8988T (cell line): ENCODE results near the gene PTPN21.
"Not testable (repeated sequence)": the region's sequence is repeated elsewhere in the genome, so short reads cannot be mapped to it uniquely, and the experiment has no call there.

ENCODE experiments used
- DNase-seq: peaks from one replicate; pipeline ENCODE4 v3.0.0; 2011

PTPN21 gene

GRCh38 chr14:88551094-88551870 is 3.5 kb downstream of the PTPN21 start:
- peak; percentile 70 for DNase-seq

GRCh38 chr14:88550078-88550477 is 4.7 kb downstream of the PTPN21 start:
- no peak for DNase-seq

- no peak for DNase-seq
Observed at GRCh38 chr14:88547386-88547780, 7.4 kb downstream of the PTPN21 start.

GRCh38 chr14:88546621-88547385 is 8.0 kb downstream of the PTPN21 start:
- no peak for DNase-seq

GRCh38 chr14:88545256-88545655 is 9.6 kb downstream of the PTPN21 start:
- no peak for DNase-seq

GRCh38 chr14:88542857-88543795 is 11.7 kb downstream of the PTPN21 start:
- DNase-seq = no peak

GRCh38 chr14:88541324-88541723 is 13.5 kb downstream of the PTPN21 start:
- no peak for DNase-seq

GRCh38 chr14:88535813-88536212 is 19.0 kb downstream of the PTPN21 start:
- no peak for DNase-seq

- DNase-seq = no peak
Observed at GRCh38 chr14:88535149-88535548, 19.7 kb downstream of the PTPN21 start.

- DNase-seq = no peak
Observed at GRCh38 chr14:88533064-88533602, 21.7 kb downstream of the PTPN21 start.

GRCh38 chr14:88529889-88530288 is 24.9 kb downstream of the PTPN21 start:
- DNase-seq = not testable (repeated sequence)

- no peak for DNase-seq
Observed at GRCh38 chr14:88522393-88522792, 32.4 kb downstream of the PTPN21 start.

- DNase-seq = no peak
Observed at GRCh38 chr14:88521818-88522217, 33.0 kb downstream of the PTPN21 start.

GRCh38 chr14:88519907-88520306 is 34.9 kb downstream of the PTPN21 start:
- DNase-seq = no peak

GRCh38 chr14:88518592-88519512 is 36.0 kb downstream of the PTPN21 start:
- no peak for DNase-seq

- no peak for DNase-seq
Observed at GRCh38 chr14:88516861-88517357, 37.9 kb downstream of the PTPN21 start.

GRCh38 chr14:88515499-88516221 is 39.1 kb downstream of the PTPN21 start:
- DNase-seq = no peak

GRCh38 chr14:88507208-88507607 is 47.6 kb downstream of the PTPN21 start:
- no peak for DNase-seq

- no peak for DNase-seq
Observed at GRCh38 chr14:88505621-88506020, 49.2 kb downstream of the PTPN21 start.

GRCh38 chr14:88504602-88505001 is 50.2 kb downstream of the PTPN21 start:
- no peak for DNase-seq
